Hematopoietic multipotent progenitor cell (in vitro differentiated cells): Measurements from ENCODE around the gene UQCC5. TPM values are rescaled to one million over a fixed set of nuclear protein-coding genes. Genes with fewer than 3 reads are reported as not detected.
A peak's percentile ranks its signal among the peaks of the same experiment; 100 is the strongest.
"Not testable (repeated sequence)": the region's sequence is repeated elsewhere in the genome, so short reads cannot be mapped to it uniquely, and the experiment has no call there.

Experiments
- DNase-seq, 3 donors: peaks; one replicate each; pipeline ENCODE4 v3.0.0-alpha.2; 2011 to 2015; ENCODE audit warnings: low read depth in 2 of 3, low spot score in 2 of 3
- total RNA-seq: library from RNA; depleted of rRNA; stranded (reverse); fragments of >200 nt; gene quantifications from one replicate; pipeline ENCODE4 v1.2.3, GENCODE V29; 2012

Gene UQCC5
- total RNA-seq, 1 donor = 1.9 TPM

GRCh38 chr3:52521881-52522650 lies 14.3 kb upstream of the UQCC5 start:
- DNase-seq = no peak

DNA sequence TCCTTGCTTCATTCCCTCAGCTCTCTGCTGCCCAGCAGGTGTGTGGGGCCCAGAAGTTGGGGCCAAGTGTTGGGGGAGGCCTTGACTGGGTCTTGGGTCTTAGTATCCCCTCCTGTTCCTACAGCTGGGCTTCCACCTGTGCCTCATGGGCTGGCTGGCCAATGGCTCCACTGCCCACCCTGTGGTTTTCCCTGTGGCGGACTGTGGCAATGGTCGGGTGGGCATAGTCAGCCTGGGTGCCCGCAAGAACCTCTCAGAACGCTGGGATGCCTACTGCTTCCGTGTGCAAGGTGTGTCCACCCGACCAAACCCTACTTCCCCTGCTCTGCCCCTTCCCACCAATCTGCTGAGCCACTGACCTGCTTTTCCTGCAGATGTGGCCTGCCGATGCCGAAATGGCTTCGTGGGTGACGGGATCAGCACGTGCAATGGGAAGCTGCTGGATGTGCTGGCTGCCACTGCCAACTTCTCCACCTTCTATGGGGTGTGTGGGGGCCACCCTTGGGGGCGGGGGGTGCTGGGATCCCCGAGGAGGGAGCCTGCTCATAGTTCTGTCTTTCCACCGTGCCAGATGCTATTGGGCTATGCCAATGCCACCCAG lies 13.7 kb upstream of the UQCC5 start:
- DNase-seq = no peak

GRCh38 chr3:52523386-52524257 lies 12.8 kb upstream of the UQCC5 start:
- DNase-seq = no peak

DNA sequence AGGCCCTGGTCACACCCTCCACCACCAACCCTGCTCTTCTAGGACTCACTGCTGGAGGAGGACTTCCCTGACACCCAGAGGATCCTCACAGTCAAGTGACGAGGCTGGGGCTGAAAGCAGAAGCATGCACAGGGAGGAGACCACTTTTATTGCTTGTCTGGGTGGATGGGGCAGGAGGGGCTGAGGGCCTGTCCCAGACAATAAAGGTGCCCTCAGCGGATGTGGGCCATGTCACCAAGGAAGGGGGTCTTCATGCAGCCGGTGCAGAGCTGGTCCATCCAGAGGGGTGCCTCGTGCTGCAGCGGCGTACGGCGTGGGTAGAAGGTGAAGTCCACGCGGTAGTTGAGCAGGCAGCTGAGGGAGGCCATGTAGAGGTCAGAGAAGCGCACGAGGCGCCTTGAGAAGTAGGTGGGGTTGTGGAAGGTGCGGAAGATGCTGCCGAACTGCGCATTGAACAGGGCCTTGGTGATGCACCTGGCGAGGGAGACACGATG lies 12.1 kb upstream of the UQCC5 start:
- no peak for DNase-seq

DNA sequence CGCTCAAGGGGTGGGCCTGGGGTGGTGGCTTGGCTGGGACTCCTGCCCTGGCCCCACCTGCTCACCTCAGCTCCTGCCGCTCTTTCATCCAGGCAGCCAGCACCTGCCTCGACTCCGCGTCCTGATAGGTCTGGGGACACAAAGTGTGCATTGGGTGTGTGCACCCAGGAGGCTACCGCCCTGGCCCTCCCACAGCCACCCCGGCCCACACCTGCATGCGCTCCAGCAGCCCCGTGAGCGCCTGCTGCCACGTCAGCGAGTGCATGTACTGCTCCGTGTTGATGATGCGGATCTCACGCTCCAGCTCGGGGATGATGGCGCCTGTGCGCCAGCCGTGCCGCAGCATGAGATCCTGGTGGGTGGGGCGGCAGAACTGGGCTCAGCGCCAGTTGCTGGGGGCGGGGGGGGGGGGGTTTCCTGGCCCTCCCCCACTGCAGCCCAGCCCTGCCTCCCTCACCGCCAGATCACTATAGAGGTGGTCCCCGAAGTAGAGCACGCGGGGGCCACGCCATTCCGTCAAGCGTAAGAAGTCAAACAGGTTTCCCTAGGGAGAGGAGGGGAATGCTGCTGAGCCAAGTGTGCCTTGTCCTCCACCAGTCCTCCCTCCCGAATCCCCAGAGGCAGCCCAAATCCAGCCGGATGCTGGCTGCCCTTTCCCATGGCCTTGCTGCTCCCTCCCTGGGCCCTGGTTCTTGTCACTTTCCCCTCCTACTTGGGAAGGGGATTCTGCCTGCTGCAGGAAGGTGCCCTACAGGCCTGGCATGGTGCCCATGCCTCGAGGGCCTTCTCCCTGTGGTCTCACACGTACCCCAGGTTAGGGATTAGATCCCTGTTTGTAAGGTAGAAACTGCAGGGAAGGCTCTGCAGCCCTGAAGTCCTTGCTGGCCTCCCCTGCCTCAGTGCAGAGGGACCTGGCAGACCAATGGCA lies 11.4 kb upstream of the UQCC5 start:
- DNase-seq = no peak

GRCh38 chr3:52525680-52526561 lies 10.5 kb upstream of the UQCC5 start:
- no peak for DNase-seq

DNA sequence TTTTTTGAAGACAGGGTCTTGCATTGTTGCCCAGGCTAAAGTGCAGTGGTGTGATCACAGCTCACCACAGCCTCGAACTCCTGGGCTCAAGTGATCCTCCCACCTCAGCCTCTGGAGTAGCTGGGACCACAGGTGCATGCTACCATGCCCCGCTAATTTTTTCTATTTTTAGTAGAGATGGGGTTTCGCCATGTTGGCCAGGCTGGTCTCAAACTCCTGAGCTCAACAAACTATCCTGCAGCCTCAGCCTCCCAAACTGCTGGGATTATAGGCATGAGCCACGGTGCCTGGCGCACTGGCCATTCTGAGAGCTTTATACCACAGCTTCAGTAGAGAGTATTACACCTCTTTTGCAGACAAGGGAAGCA lies 9.8 kb upstream of the UQCC5 start:
- not testable (repeated sequence) for DNase-seq

DNA sequence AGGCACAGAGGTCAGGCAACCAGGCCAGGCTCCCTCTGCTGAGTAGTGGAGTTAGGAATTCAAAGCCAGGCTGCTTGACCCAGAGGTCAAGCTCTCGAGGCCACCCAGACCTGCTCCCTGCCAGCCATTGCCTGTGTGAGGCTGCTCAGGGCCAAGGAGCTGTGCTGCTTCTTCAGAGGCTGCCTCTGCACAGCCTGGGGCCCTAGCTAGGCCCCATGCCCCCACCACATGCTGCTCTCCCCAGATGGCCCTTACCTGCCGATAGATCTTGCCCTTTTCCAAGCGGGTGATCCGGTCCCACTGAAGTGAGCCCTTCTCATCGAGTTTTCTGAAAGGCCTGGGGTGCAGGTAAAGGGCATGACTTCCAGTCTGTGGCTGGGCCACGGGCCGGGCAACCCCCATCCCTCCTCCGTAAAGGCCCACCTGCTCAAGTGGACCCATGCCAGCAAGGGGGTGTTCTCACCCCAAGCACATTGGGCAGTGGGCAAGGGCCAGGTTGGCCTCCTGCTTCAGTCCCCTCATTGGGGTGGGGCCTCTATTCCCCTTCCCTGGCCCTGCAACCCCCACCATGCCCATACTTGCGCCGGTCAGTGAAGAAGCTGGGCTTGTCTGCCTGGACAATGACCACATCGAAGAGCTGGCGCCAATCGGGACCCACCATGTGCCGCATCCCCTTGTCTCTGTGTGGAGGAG lies 9.2 kb upstream of the UQCC5 start:
- DNase-seq = no peak

GRCh38 chr3:52527732-52528585 lies 8.4 kb upstream of the UQCC5 start:
- DNase-seq = no peak

GRCh38 chr3:52528586-52529375 lies 7.6 kb upstream of the UQCC5 start:
- no peak for DNase-seq

DNA sequence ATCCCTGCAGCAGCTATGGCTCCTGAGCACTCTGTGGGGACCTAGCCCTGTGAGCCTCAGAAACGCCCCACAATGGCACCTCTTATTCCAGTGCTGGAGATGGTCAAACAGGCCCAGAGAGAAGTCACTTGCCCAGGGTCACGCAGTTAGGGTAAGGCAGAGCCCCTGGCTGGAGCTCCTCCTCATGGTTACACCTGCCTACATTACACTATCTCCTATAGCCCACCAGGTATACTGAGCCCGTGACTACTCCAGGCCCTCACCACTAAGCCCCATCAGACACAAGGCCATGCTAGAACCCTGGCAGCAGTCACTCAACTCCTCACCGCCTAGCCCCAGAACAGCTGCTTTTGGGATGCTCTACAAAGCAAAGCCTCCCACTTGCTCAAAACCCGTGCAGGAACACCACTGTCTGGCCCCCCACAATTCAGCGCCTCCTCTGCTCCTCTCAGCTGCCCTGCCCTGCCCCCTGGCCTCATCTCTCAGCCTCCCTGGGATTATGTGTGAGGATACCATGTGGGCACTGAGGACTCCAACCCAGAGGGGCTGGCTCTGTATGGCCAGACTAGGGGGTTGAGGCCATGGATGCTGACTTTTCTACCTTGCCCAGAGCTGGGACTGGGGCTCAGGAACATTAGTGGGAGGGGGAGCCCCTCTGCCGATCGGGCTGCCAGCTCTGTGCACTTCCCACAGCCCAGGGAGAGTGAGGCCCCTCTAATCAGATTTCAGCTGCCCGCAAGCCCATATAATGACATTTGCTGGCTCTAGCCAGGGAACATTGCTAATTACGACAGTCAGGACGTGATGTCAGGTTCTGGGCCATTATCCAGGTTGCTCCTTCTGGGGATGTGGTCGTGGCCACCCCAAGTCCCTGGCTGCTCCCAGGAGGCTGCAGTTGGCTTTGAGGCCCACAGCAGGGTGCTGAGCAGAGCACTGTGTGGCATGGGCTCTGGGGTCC lies 6.8 kb upstream of the UQCC5 start:
- no peak for DNase-seq

DNA sequence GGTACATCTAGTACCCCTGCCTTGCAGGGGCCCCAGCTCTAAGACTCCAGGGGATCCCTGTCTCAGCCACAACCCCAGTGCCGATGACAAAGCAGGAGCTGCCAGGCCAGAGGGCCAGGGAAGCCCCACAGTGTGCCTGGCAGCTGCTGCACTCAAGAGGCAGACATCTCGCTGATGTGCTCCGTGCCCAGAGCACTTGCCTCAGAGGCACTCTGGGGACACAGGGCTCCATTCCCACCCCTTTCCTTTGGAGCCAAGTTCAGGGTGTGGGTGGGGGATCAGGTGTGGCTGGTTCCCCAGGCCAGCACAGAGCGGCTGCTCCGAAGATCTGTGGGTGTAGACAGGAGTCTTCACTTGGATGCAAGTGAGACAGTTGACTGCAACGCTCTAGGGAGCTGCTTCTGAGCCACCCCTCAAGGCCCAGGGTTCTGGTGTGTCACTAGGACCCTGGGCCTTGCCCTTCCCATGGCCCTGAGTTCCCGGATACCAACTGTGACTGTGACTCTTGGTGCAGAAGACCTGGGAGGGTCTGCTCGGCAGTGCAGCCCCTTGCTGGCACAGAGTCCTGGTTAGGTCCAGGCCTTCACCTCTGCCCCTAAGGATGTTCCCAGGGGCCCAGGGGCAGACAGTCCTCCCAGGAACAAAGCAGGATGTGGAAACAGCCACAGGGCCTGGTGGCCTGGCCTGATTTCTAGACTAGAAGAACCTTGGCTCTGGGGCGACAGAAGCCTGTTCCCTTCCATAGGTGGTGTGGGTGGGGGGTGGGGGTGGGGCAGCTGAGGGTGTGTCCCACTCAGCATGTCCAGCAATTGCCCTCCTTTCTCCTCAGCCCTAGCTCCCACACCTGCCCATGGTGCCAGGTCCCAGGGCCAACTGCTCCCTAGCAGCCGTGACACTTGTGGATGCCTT lies 5.2 kb upstream of the UQCC5 start:
- DNase-seq = no peak

GRCh38 chr3:52531860-52532516 lies 4.4 kb upstream of the UQCC5 start:
- DNase-seq = no peak

GRCh38 chr3:52532517-52532837 lies 3.9 kb upstream of the UQCC5 start:
- DNase-seq = peak in 2 of 3 donors; percentile 74 to 77
